Measurements from ENCODE around the gene BOLA1.
"Not testable (repeated sequence)": the region's sequence is repeated elsewhere in the genome, so short reads cannot be mapped to it uniquely, and the experiment has no call there.

Gene BOLA1

GRCh38 chr1:149932474-149932873, 33.1 kb downstream of the BOLA1 start:
- no peak for DNase-seq

- no peak for DNase-seq
These were observed 33.8 kb downstream of the BOLA1 start for GRCh38 chr1:149933208-149933607.

GRCh38 chr1:149934356-149934755, 35.0 kb downstream of the BOLA1 start:
- no peak for DNase-seq

- DNase-seq, result peak in 1 of 2 experiments; percentile 41
These were observed 37.0 kb downstream of the BOLA1 start, which contains the start of gene MTMR11 for GRCh38 chr1:149936170-149936991. Gene MTMR11, minus strand, starts transcription at chr1:149936879. Its CDS starts 232 bp downstream, at chr1:149936647.

- DNase-seq, result peak; percentile 29 to 58
These were observed 37.8 kb downstream of the BOLA1 start for GRCh38 chr1:149936992-149937705.

GRCh38 chr1:149937759-149938158, 38.4 kb downstream of the BOLA1 start:
- no peak for DNase-seq

GRCh38 chr1:149938668-149939003, 39.3 kb downstream of the BOLA1 start:
- not testable (repeated sequence) for DNase-seq

- no peak for DNase-seq
These were observed 41.1 kb downstream of the BOLA1 start for GRCh38 chr1:149940427-149940826.

- DNase-seq, result peak in 1 of 2 experiments; percentile 25
These were observed 42.8 kb downstream of the BOLA1 start for GRCh38 chr1:149942207-149942606.

- DNase-seq, result no peak
These were observed 43.5 kb downstream of the BOLA1 start for GRCh38 chr1:149942885-149943284.

GRCh38 chr1:149945206-149945605, 45.8 kb downstream of the BOLA1 start:
- DNase-seq, result no peak

- DNase-seq, result no peak
These were observed 50.5 kb downstream of the BOLA1 start for GRCh38 chr1:149949911-149950310.

Data from NCI-H446 (cell line).